GM18499 (cell line): ENCODE data around the gene CD300LD.

Experiments used
- ATAC-seq: cut with Tn5 transposase; IDR thresholded peaks from one replicate; pipeline ENCODE4 v1.9.1; 2021; ENCODE audit warnings: moderate number of reproducible peaks; ENCODE audit not compliant: insufficient read depth, unreplicated experiment

The CD300LD gene

DNA sequence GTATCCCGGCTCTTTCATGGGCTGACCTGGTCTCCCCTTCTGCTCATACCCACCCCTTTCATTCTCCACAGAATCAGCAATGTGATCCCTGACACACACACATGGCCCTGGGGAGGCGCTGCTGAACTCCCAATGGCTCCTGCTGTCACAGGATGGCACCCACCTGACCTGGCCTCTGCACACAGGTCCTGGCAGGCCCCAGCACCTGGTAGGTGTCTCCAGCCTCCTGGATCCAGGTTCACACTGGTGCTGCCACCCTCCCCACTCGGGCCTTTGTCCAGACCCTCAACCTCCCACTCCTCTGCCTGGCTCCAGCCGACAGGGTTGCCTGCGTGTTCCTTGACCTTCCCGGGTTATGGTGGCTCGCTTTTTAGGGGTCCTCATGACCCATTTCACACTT is 44.8 kb downstream of the CD300LD start:
- ATAC-seq: no peak

DNA sequence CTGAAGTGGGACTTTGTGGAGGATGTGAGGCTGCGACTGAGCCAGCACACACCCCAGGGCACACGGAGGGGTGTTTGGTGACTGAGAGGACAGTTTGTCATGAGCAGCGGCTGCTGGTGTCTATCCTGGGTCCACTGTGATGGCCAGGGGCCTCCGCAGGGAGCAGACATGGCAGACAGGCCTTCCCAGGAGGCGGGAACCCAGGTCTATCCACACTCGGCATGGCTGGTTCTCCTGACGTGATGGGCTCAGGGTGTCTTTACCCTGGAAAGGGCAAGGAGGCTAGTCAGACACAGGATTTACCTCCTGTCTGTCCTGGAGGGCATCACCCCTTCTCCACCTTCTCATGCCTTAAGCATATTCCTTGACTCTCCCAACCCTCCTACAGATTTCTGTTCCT is 45.5 kb downstream of the CD300LD start:
- ATAC-seq: no peak

DNA sequence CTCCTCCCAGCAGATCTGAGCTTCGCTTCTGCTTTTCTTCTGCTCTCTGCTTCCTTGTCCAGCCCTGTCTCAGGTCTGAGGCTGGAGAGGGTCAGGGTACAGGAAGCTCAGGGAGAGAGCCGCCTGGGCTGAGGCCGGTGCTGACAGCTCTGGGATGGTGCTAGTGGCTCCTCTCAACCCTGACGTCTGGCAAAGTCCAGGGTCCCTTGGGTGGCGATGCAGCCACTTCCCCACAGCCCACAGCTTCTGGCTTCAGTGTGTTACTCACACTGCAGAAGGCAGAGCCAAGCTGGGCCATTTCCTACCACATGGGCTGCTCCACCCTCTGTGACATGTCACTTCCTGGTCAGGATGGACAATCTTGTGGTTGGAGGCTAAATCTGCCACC is 46.2 kb downstream of the CD300LD start, which contains the start of gene CD300C:
TSS of gene CD300C (minus strand) at position 273 of the 388 bp plus-strand sequence. CDS start 333 bp downstream, outside the sequence.
- ATAC-seq: no peak

DNA sequence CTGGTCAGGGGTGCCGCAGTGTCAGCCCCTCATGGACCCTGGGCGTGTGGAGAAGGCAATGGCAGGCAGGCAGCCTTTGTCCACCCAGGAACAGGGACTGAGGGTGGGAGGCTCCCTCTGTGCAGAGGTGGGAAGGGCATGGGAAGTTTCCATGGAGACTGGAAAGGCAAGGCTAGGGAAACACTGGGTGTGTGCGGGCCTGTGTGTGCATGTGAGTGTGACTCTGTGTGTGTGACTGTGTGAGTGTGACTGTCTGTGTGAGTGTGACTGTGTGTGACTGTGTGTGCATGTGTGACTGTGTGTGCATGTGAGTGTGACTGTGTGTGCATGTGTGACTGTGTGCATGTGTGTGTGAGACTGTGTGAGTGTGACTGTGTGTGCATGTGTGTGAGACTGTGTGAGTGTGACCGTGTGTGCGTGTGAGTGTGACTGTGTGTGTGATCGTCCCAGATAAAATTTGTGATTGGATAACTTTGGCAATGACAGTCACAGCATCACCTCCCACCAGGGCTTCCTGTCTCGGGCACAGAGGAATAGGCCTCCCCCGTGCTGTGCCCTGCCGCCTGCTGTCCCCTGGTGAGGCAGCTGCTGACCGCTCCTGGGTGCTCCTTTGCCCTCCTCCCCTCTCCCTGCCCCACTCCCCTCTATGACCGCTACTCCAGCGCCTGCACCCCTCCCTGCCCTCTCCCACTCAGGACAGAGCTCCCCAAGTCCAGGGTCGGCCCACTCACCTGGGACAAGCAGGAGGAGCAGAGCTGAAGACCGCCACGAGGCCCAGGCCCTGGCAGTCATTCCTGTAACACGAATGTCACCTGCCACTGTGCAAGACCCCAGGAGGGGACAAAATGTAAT is 46.9 kb downstream of the CD300LD start:
- no peak for ATAC-seq

DNA sequence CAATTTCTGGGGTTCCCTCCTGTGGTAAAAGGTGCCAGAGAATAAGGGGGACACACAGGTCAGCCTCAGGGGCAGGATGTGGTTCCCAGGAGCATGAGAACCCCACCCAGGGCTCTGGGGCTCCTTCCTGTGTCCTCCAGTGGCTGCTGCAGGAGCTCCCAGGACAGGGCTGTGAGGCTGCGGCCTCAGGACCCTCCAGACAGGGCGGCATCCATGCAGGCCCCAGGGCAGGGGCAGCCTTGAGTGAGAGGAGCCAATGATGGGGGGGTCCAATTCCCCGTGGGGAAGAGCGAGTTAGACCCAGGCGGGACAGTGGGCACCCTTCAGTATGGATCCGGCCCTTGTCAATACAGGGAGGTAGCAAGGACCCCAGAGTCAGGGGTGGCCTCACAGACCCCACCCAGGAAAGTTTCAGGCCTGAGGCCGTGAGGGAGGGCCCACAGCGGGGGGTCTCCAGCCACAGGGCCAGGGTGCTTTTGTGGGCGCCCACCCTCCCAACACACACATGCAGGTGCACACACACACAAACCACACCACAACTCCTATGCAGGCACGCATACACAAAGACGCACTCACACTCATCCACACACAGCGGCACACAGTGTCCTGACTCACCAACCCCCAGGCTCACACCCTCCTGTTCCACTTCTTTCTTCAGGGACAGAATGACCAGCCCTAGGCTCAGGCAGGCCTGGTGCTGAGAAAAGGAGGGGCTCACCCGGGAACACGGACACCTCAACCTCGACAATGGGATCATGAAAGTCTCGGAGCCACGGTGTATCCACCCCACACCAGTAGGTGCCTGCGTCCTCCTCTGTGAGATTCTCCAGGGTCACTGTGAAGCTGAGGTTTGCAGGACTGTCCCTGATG is 48.0 kb downstream of the CD300LD start:
- ATAC-seq: no peak

DNA sequence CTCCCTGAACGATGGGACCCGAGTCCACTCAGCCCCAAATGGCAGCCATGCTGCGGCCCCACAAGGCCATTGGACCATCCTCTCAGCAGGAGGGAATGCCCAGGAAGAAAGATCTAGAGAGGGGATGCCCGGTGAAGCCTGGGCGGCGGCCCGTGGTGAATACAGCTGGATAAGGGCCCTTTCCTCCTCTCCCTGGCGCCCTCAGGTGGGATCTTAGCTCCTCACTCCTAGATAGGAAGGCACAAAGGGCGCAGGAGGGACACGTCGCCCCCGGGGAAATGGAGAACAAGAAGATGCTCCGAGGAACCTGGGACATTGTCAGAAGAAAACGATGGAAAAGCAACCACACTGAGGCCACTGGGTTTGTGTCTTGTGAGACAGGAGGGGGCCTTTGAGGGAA is 48.7 kb downstream of the CD300LD start:
- no peak for ATAC-seq

DNA sequence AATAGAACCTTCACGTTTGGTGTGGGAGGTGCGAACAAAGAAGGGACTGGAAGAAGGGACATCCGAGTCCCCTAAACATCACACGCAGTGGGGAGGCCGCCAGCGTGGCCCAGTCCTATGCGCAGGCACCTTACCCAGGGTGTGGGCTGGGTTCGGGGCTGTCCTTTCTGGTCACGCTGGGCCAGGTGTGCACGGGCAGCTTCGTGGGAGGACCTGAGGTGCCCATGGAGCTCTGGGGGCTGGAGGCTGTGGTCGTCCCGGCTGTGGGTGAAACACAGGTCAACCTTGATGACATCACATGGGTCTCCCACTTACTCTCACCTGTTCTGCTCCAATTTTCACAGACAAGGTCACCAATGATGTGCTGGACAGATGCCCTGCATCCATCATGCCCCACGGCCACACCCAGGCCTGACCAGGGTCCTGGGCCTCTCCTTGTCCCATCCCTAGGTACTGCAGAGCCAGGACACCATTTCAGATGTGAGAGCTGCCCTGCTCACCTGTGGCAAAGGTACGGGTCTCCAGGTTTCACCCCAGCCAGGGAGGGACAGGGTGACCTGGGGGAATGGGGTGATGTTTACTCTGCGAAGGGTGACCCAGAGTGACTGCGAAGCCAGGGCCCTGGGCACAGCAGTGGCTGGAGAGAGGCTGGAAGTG is 49.2 kb downstream of the CD300LD start:
- no peak for ATAC-seq

DNA sequence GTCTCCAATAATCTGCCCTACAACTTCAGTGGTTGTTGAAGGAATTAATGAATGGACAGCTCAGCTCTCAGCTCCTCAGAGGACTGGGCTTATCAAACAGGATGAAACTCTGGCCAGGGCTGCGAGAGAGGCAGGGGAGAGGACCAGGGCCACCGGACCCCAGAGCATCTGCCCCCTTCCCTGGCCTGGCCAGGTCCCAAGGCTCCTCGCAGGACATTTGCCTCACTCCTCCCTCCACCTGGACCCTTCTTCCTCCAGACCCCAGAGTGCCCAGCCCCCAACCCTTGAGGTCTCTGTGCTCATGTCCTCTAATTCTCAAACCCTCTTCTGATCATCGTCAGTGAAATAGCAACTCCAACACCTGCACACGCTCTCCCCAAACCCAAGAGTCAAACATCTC is 49.9 kb downstream of the CD300LD start:
- no peak for ATAC-seq

DNA sequence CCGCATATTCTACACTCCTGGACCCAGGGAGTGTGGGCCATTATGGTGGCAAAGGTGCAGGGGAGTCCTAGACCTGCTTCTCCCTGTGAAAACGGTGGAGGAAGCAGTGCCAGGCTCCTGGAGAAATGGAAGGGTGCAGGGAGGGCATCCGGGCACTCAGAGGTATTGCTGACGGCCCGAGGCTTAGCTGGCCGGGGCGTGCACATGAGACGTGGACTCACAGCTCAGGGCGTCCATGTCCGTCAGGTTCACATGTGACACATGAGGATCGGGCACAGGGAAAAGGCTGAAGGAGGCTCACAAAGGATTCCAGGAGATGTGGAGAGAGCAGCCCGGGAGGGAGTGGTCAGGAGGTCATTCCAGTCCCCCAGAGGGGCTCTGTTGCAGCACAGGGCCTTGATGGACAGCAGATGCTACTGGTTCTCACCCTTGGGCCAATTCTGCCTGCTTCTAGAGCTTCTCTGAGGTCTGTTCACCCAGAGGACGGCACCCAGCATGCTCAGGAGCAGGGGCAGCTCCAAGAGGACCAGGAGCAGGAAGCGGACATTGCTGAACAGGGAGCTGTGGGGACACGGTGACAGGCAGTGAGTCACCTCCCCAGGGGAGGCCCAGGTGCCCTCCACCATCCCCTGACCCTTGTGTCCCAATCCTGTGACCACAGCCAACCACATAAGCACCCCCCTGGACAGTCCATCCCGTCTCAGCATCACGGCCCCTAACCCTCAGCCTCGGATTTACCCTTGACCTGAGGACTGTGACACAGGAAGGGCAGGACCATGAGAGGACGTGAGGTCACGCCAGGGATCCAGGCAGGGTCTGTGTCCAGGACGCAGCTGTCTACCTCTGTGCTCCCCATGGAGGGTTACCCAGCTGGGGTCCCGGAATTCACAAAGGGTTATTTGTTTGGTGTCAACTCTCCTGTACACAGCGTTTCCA is 50.6 kb downstream of the CD300LD start:
- ATAC-seq: no peak

DNA sequence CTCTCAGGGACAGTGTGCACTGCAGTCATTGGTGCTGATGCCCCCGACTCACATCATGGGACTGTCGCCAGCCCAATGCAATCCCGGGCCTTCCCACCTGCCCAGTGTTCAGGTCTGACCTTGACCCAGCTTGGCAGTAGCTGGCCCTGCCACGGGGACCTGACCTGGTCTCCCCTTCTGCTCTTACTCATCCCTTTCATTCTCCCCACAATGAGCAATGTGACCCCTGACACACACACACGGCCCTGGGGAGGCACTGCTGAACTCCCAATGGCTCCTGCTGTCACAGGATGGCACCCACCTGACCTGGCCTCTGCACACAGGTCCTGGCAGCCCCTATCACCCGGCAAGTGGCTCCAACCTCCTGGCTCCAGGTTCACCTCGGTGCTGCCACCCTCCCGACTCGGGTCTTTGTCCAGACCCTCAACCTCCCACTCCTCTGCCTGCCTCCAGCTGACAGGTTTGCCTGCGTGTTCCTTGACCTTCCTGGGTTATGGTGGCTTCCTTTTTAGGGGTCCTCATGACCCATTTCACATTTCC is 52.7 kb downstream of the CD300LD start:
- no peak for ATAC-seq

DNA sequence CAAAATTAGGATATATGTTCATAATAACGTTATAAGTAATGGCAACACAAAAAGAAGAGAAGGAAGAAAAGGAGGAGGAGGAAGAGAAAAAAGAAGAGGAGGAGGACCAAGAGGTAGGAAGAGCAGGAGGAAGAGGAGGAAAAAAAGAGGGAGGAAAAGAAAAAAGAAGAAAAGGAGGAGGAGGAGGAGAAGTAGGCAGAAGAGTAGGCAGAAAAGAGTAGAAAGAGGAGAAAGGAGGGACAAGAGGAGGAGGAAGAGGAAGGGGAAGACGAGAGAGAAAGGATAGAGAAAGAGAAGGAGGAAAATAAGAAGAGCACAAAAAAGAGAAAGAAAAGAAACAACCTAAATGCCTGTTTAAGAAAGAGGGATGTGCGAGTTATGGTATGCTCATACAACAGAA is 55.2 kb downstream of the CD300LD start:
- ATAC-seq: no peak

DNA sequence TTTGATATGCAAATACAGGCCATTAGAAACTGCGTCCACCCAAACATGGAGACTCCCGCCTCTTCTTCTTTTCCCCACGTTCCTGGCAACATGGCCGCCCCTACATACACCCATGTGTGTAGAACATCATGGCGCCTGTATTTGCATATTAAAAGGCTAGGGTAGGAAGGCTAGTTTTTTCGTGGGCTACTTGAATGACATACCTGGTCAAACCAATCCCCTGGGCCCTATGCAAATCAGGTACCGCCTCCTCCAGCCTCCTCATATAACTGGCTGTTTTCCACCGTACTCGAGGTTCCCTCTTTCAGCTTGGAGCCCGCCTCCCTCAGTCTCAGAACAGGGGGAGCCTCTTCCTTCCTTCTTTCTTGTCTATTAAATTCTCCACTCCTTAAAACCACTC is 60.0 kb downstream of the CD300LD start:
- no peak for ATAC-seq

DNA sequence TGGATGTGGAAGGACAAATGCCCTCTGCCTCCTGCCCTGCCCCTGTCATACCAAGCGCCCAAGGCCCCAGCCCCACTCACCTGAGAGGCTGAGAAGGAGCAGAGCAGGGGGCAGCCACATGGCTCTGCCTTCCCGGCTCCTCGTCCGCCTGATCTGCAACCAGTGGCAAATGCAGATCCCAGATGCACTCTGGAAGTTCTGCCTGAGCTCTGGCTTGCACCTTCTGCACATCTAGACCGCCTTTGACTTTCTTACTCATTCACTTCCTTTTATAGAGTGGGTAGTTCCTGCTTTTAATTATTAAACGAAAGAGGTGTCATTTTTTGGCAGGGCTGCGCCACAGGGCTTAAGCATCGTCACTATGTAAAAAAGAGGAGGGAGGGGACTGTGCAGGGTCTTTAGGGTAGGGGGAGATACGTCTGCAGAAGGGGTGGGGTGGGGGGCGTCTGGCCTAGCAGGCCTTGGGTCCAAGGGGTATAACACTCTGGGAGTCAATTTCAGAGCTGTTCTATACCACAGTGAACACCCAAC is 60.8 kb downstream of the CD300LD start, which contains the start of gene CD300LB:
TSS of gene CD300LB (minus strand) at position 245 of the 531 bp plus-strand sequence. CDS start at position 120, 125 bp downstream.
- no peak for ATAC-seq

DNA sequence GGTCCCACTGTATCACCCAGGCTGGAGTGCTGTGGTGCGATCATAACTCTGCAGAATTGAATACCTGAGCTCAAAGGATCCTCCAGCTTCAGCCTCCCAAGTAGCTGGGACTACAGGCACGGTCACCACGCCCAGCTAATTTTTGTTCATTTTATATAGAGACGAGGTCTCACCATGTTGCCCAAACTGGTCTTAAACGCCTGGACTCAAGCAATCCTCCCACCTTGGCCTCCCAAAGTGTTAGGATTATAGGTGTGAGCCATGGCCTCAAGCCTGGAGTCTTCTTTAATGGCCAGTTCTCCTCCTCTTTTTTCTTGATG is 61.3 kb downstream of the CD300LD start:
- ATAC-seq: no peak
